Astrocyte (in vitro differentiated cells and primary cell): ENCODE measurements around the gene FBN1. TPM values are rescaled to one million over a fixed set of nuclear protein-coding genes. Genes with fewer than 3 reads are reported as not detected.

Experiments
- DNase-seq: peaks from one replicate; pipeline ENCODE4 v3.0.0-alpha.2; 2010; ENCODE audit warnings: low read depth
- FAIRE-seq: peaks from 2 replicates; lab custom pipeline; 2011; peaks lifted over from hg19 to GRCh38; lab: Jason Lieb, UNC
- H2AFZ ChIP-seq: 2 replicates; pipeline ENCODE4 v1.6.0; 2012; ENCODE audit warnings: low read depth, low read length, inconsistent platforms
- H3K27ac ChIP-seq: 2 replicates; pipeline ENCODE4 v1.5.1; 2011; ENCODE audit warnings: low read depth, low read length, inconsistent platforms
- H3K27me3 ChIP-seq: 2 replicates; pipeline ENCODE4 v1.6.0; 2011; ENCODE audit warnings: low read length, inconsistent platforms; ENCODE audit not compliant: insufficient read depth
- H3K36me3 ChIP-seq: 2 replicates; pipeline ENCODE4 v1.5.1; 2011; ENCODE audit warnings: low read length, inconsistent platforms; ENCODE audit not compliant: insufficient read depth
- H3K4me1 ChIP-seq: 2 replicates; pipeline ENCODE4 v1.5.1; 2011; ENCODE audit warnings: low read length, inconsistent platforms; ENCODE audit not compliant: insufficient read depth
- H3K4me2 ChIP-seq: 2 replicates; pipeline ENCODE4 v1.6.0; 2012; ENCODE audit warnings: low read length, inconsistent platforms
- H3K4me3 ChIP-seq: 2 replicates; pipeline ENCODE4 v1.5.1; 2011; ENCODE audit warnings: low read depth, mild to moderate bottlenecking, low read length, inconsistent platforms; ENCODE audit not compliant: insufficient read depth
- H3K79me2 ChIP-seq: 2 replicates; pipeline ENCODE4 v1.6.0; 2012; ENCODE audit warnings: mild to moderate bottlenecking, low read length, inconsistent platforms; ENCODE audit not compliant: insufficient read depth
- H3K9ac ChIP-seq: 2 replicates; pipeline ENCODE4 v1.6.0; 2012; ENCODE audit warnings: mild to moderate bottlenecking, low read length, inconsistent platforms
- H3K9me3 ChIP-seq: 2 replicates; pipeline ENCODE4 v1.5.1; 2012; ENCODE audit warnings: low read depth, mild to moderate bottlenecking, low read length, inconsistent platforms; ENCODE audit not compliant: insufficient read depth
- H4K20me1 ChIP-seq: 2 replicates; pipeline ENCODE4 v1.6.0; 2012; ENCODE audit warnings: low read length, inconsistent platforms; ENCODE audit not compliant: insufficient read depth
- H3K27ac Mint-ChIP-seq: one replicate; pipeline ENCODE4 v1.8.0; 2021; ENCODE audit warnings: mild to moderate bottlenecking, mixed read lengths; ENCODE audit not compliant: unreplicated experiment
- H3K27me3 Mint-ChIP-seq: one replicate; pipeline ENCODE4 v1.8.0; 2021; ENCODE audit warnings: low read depth, mixed read lengths; ENCODE audit not compliant: unreplicated experiment
- H3K36me3 Mint-ChIP-seq: one replicate; pipeline ENCODE4 v1.8.0; 2021; ENCODE audit warnings: low read depth, mixed read lengths; ENCODE audit not compliant: unreplicated experiment
- H3K4me1 Mint-ChIP-seq: one replicate; pipeline ENCODE4 v1.8.0; 2021; ENCODE audit warnings: low read depth, mixed read lengths; ENCODE audit not compliant: unreplicated experiment
- H3K4me3 Mint-ChIP-seq: one replicate; pipeline ENCODE4 v1.8.0; 2021; ENCODE audit warnings: mild to moderate bottlenecking, moderate library complexity, mixed read lengths; ENCODE audit not compliant: unreplicated experiment
- H3K9me3 Mint-ChIP-seq: one replicate; pipeline ENCODE4 v1.8.0; 2021; ENCODE audit warnings: mild to moderate bottlenecking, mixed read lengths; ENCODE audit not compliant: unreplicated experiment
- EZH2 ChIP-seq: IDR thresholded peaks from 2 replicates; pipeline ENCODE4 v1.6.1; 2012; ENCODE audit warnings: mild to moderate bottlenecking, low read length, inconsistent platforms; ENCODE audit not compliant: insufficient read depth
- total RNA-seq: library from RNA; stranded (reverse); gene quantifications from 2 replicates; pipeline ENCODE4 v1.2.1, GENCODE V29; 2021
- TF ChIP-seq, protein P1 (sequence below): IDR thresholded peaks from 2 replicates; pipeline ENCODE4 v1.5.1; 2011; ENCODE audit warnings: low read depth, mild to moderate bottlenecking, inconsistent platforms, low read length, moderate library complexity; ENCODE audit not compliant: insufficient read depth

The FBN1 gene
- total RNA-seq, 1 donor from 2014 or later = 210 TPM

DNA sequence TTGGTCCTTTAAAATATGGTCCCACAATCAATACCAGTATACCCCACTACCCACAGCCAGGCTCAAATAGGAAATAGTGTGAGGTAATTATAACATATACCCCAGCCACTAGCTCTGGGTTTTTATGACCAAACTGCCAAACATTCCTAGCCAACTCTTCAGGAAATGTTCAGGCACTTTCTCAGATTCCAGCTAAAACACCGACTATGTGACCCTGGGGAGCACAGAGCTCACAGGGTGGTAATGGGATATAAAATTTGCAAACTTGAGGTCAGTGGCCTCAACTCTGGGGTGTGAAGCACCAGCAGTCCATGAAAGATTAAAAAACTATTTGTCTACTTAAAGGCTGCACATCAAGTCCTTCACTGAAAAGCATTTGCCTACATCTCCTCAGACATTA, 12.9 kb downstream of the FBN1 start:
- H3K27ac ChIP-seq = peak overlapping the region; percentile 29
- no peak overlapping the region for H3K9ac ChIP-seq
- peaks cover 2% of the 10 kb centered on the region for H3K9me3 Mint-ChIP-seq
- peaks cover 99% of the 10 kb centered on the region for H3K79me2 ChIP-seq
- peaks cover 20% of the 10 kb centered on the region for H3K36me3 Mint-ChIP-seq
- peaks cover 70% of the 10 kb centered on the region for H3K4me1 ChIP-seq
- H4K20me1 ChIP-seq = peaks cover 41% of the 10 kb centered on the region
- no peaks in the 10 kb centered on the region for H3K9me3 ChIP-seq
- peak overlapping the region; percentile 60 for H3K27ac Mint-ChIP-seq
- no peak for FAIRE-seq
- H3K27me3 ChIP-seq = no peaks in the 10 kb centered on the region
- no peak overlapping the region for H3K4me3 ChIP-seq
- peak overlapping the region; percentile 12 for H3K4me2 ChIP-seq
- H3K36me3 ChIP-seq = peaks cover 6% of the 10 kb centered on the region
- no peak overlapping the region for H2AFZ ChIP-seq
- H3K27me3 Mint-ChIP-seq = no peaks in the 10 kb centered on the region
- no peak overlapping the region for H3K4me3 Mint-ChIP-seq
- peaks cover 75% of the 10 kb centered on the region for H3K4me1 Mint-ChIP-seq
- no peak for TF ChIP-seq EZH2
- TF ChIP-seq, protein P1, sequence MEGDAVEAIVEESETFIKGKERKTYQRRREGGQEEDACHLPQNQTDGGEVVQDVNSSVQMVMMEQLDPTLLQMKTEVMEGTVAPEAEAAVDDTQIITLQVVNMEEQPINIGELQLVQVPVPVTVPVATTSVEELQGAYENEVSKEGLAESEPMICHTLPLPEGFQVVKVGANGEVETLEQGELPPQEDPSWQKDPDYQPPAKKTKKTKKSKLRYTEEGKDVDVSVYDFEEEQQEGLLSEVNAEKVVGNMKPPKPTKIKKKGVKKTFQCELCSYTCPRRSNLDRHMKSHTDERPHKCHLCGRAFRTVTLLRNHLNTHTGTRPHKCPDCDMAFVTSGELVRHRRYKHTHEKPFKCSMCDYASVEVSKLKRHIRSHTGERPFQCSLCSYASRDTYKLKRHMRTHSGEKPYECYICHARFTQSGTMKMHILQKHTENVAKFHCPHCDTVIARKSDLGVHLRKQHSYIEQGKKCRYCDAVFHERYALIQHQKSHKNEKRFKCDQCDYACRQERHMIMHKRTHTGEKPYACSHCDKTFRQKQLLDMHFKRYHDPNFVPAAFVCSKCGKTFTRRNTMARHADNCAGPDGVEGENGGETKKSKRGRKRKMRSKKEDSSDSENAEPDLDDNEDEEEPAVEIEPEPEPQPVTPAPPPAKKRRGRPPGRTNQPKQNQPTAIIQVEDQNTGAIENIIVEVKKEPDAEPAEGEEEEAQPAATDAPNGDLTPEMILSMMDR = no peak
- DNase-seq = no peak

DNA sequence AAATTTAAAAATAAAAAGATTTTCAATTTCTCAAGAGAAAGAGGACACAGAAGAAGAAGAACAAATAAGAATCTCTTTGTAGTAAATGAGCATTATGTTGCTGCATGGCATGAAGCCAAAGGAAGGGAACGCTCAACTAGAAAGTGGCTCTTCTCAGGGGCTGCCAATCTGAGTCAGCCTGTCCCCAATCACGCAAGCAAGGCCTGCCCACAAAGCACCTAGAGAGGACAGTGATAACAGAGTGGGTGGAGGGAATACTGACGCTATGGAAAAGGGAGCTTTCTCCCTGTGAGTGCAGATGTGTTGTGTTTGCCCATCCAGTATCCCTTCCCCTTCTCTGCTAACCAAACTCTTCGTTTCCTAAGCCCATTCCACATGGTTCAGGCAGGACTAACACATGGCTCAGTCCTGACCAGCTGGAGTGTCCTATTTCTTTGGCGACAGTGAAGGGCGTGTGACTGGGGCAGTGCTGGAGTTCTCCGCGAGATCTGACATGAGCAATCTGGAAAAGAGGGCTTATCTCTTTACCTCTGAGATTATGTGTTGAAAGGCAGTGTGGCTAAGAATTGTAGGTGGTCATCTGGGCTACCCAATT, 14.2 kb downstream of the FBN1 start:
- no peak for DNase-seq
- Histone ChIP-seq H4K20me1 (peaks cover 40% of the 10 kb centered on the region), H3K9me3 (no peaks in the 10 kb centered on the region), H3K4me3 (no peak overlapping the region), H3K4me2 (peak overlapping the region; percentile 12), H3K27ac (peak overlapping the region; percentile 49), H3K27me3 (no peaks in the 10 kb centered on the region), H3K36me3 (peaks cover 6% of the 10 kb centered on the region), H3K79me2 (peaks cover 99% of the 10 kb centered on the region), H2AFZ (no peak overlapping the region), H3K4me1 (peaks cover 70% of the 10 kb centered on the region), H3K9ac (no peak overlapping the region)
- FAIRE-seq = no peak
- H3K4me3 Mint-ChIP-seq = no peak overlapping the region
- H3K27me3 Mint-ChIP-seq = no peaks in the 10 kb centered on the region
- H3K27ac Mint-ChIP-seq = peak overlapping the region; percentile 74
- peaks cover 12% of the 10 kb centered on the region for H3K36me3 Mint-ChIP-seq
- no peaks in the 10 kb centered on the region for H3K9me3 Mint-ChIP-seq
- peaks cover 82% of the 10 kb centered on the region for H3K4me1 Mint-ChIP-seq
- no peak for TF ChIP-seq EZH2
- TF ChIP-seq, protein P1 = no peak

DNA sequence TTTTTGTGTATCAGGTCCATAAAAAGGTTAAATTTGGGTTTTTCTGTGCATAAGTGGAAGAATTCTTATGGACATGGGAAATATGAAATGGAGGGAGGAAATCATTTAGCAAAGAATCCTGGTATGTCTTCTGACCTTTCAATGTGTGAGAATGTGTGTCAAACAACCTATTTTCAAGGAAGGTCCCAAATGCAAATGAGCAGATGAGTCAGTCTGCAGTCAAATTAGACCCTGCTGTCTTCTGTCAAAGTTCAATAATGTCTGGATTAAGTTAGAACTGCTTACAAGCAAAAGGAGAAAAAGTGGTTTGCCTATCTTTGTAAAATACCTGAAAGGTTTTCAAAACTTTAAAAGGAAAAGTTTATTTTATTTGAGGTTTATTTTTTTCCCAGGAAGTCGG, 15.3 kb downstream of the FBN1 start:
- Histone ChIP-seq H2AFZ (no peak overlapping the region), H3K4me1 (peaks cover 66% of the 10 kb centered on the region), H3K9ac (no peak overlapping the region), H4K20me1 (peaks cover 46% of the 10 kb centered on the region), H3K79me2 (peaks cover 99% of the 10 kb centered on the region), H3K4me3 (no peak overlapping the region), H3K4me2 (peak overlapping the region; percentile 13), H3K27me3 (no peaks in the 10 kb centered on the region), H3K36me3 (peaks cover 6% of the 10 kb centered on the region), H3K27ac (no peak overlapping the region), H3K9me3 (no peaks in the 10 kb centered on the region)
- TF ChIP-seq, protein P1 = no peak
- no peak for TF ChIP-seq EZH2
- FAIRE-seq (no peak), DNase-seq (no peak)
- Mint-ChIP-seq H3K27ac (peak overlapping the region; percentile 8), H3K9me3 (no peaks in the 10 kb centered on the region), H3K4me3 (no peak overlapping the region), H3K27me3 (no peaks in the 10 kb centered on the region), H3K4me1 (peaks cover 82% of the 10 kb centered on the region), H3K36me3 (peaks cover 12% of the 10 kb centered on the region)
